OCI-LY3 (cell line): ENCODE results near the gene GSTA3.
"Not testable (repeated sequence)": the region's sequence is repeated elsewhere in the genome, so short reads cannot be mapped to it uniquely, and the experiment has no call there.

Experiments
- EZH2phosphoT487 ChIP-seq: fragments of 200-600 bp; shearing (Covaris generic); IDR thresholded peaks from 2 replicates; pipeline ENCODE4 v1.6.1; 2018; ENCODE audit warnings: antibody characterized with exemption, mixed run types, low read depth
- TF ChIP-seq, protein P1 (sequence below): fragments of 200-600, 300-600 bp; sonication (generic); IDR thresholded peaks from 2 replicates; pipeline ENCODE4 v1.5.1; 2014; ENCODE audit warnings: antibody characterized with exemption, low read length, low read depth

DNA sequence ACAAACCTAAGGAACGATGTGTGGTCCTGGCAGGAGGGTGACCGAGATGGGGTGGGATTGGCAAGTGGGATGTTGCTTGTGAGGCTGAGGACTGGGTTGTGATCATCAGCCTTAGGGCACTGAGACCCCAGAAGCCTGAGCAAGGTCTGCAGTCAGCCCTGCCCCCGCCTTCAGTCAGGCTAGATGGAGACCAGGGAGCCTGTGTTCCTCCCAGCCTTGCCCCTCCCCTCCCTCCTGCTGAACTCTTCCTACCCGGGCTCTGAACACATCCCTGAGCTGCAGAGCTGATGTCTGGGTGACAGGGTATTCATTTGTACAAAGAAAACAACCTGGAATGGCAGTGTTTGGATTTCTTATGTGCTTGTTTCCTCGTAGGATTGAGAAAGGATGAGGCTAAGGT, 40.6 kb downstream of the GSTA3 start:
- TF ChIP-seq, protein P1, sequence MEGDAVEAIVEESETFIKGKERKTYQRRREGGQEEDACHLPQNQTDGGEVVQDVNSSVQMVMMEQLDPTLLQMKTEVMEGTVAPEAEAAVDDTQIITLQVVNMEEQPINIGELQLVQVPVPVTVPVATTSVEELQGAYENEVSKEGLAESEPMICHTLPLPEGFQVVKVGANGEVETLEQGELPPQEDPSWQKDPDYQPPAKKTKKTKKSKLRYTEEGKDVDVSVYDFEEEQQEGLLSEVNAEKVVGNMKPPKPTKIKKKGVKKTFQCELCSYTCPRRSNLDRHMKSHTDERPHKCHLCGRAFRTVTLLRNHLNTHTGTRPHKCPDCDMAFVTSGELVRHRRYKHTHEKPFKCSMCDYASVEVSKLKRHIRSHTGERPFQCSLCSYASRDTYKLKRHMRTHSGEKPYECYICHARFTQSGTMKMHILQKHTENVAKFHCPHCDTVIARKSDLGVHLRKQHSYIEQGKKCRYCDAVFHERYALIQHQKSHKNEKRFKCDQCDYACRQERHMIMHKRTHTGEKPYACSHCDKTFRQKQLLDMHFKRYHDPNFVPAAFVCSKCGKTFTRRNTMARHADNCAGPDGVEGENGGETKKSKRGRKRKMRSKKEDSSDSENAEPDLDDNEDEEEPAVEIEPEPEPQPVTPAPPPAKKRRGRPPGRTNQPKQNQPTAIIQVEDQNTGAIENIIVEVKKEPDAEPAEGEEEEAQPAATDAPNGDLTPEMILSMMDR, result not testable (repeated sequence)
- not testable (repeated sequence) for TF ChIP-seq EZH2phosphoT487
